Stimulated activated naive CD8-positive, alpha-beta T cell treated with anti-CD3 and anti-CD28 coated beads, Interleukin-15, Interleukin-2, amounts not matched to agents 100 U/mL and 50 U/mL, for 24 hours (primary cell): ENCODE data around the gene ATRNL1.
"Not testable (repeated sequence)": the region's sequence is repeated elsewhere in the genome, so short reads cannot be mapped to it uniquely, and the experiment has no call there.

Source experiments
- ATAC-seq: fragments of 150-1000 bp; cut with Tn5 transposase; one replicate; pipeline ENCODE4 v1.10.0; 2021
- DNase-seq: peaks from one replicate; pipeline ENCODE4 v3.0.0; 2021

ATRNL1 gene

GRCh38 chr10:115758488-115758887 is 665.3 kb downstream of the ATRNL1 start:
- not testable (repeated sequence) for DNase-seq

GRCh38 chr10:115760131-115760530 is 667.0 kb downstream of the ATRNL1 start:
- DNase-seq (no peak), ATAC-seq (no peak)

More at GRCh38 chr10:115758488-115758887, 665.3 kb downstream of the ATRNL1 start:
- ATAC-seq: not testable (repeated sequence)

GRCh38 chr10:115761166-115761565 is 668.0 kb downstream of the ATRNL1 start:
- ATAC-seq (no peak), DNase-seq (no peak)

GRCh38 chr10:115762029-115762428 is 668.9 kb downstream of the ATRNL1 start:
- no peak for DNase-seq
- ATAC-seq: no peak

GRCh38 chr10:115771755-115772154 is 678.6 kb downstream of the ATRNL1 start:
- ATAC-seq (no peak), DNase-seq (no peak)

DNA sequence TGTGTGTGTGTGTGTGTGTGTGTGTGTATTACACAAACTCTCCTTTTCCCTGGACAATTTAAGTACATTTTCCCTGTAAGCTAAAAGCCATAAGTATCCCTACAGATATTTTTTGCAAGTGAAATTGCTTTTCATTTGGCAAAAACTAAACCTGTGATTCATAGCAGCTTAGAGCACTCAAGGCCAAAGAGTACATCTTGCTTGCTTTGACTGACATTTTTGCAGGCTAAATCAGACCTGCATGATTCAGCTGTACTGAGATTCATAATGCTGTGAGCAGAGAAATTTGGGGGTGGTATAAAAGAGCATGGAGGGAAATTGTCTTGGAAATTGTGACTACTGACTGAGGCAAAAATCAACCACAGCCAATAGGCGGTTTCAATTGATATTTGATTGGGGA is 679.4 kb downstream of the ATRNL1 start:
- ATAC-seq: no peak

DNA sequence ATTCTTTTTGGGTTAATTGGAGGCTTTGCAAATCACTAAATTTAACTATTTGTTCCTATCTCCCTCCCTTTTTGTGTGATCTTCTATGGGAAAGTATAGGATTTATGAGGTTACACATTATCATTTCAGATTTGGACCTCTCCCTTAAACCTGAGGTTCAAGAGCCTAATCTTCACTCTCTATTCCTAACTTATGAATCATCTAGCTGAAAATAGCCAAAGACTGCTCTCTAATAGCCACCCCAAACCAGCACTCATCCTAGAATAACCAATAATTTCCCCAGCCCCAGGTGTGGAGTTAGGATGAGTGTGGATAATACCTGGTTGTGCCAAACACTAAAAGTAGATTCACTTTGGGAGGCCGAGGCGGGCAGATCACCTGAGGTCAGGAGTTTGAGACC is 680.7 kb downstream of the ATRNL1 start:
- ATAC-seq (no peak), DNase-seq (no peak)

More for the DNA sequence above, 679.4 kb downstream of the ATRNL1 start:
- DNase-seq: no peak

DNA sequence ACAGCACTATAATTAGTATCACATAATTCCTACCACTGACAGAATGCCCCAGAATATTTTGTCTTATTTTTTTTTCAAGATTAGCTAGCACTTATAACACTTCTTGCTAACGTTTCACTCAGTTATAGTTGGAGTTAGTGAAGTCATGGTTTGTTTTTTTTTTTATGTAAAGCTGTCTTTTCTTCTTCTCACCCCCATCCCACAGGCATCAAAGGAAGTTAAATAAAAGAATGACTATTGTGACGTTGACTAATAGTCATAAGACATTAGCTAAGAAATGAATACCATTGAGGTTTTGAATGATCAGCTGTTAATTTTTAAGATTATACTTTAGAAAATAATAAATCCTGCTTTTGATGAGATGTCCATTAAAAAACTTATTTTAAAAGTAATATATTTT is 681.6 kb downstream of the ATRNL1 start:
- DNase-seq (no peak), ATAC-seq (no peak)

GRCh38 chr10:115777646-115778045 is 684.5 kb downstream of the ATRNL1 start:
- no peak for DNase-seq
- ATAC-seq: no peak

DNA sequence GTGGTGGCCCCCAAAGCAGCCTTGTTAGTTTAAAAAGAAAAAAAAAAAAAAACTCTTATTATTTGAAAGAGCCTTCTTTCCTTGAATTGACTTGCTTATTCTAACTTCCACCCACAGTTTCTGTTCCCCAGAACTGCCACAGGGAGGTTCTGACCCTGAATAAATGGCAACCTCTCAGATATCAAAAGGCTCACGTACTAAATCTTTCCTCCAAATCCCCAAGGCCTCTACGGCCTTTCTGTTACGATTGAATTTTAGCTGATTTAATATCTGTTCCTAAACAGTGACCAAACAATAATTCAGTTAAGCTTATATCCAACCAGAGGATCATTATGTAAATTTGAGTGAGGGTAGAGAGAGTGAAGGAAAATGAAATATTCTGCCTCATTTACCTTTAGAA is 697.1 kb downstream of the ATRNL1 start:
- ATAC-seq (no peak), DNase-seq (no peak)

DNA sequence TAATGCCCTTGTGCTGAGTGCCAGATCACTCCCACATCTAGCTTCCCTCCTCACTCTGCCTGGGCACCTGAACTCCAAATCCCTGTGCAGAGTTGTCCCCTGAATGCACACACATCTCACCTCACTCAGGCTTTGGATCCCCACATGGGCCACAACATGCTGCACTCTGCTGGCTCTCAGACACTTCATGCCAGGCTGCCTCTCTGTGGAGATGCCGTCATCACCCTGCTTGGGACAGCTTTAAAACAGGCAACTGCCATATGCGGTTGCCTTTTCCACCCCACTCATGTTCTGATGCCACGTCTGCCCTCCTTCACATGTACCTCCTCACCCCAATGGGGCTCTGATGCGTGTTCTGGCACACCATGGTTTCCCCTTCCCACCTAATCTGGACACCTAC is 702.8 kb downstream of the ATRNL1 start:
- no peak for ATAC-seq

GRCh38 chr10:115801457-115801856 is 708.3 kb downstream of the ATRNL1 start:
- DNase-seq (no peak), ATAC-seq (no peak)

More for the DNA sequence above, 702.8 kb downstream of the ATRNL1 start:
- no peak for DNase-seq

DNA sequence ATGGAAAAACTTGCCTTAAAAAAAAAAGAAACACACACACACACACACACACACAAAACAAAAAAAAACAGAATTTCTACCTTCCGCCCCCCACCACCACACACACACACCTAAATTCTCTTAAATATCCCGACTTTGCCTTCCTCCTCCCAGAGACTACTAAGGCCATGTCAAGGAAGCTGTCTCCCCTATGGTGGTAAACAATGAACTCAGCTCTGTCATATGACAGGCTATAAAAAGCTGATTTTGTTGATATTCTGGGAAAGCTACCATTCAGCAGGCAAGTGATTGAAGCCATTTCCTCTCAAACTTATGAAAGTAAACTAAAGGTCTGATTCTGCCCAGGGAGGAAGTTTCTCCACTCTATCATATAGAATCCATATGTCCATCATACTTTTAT is 708.8 kb downstream of the ATRNL1 start:
- DNase-seq (no peak), ATAC-seq (no peak)

- DNase-seq (no peak), ATAC-seq (no peak)
Observed at GRCh38 chr10:115802911-115803310, 709.7 kb downstream of the ATRNL1 start.

DNA sequence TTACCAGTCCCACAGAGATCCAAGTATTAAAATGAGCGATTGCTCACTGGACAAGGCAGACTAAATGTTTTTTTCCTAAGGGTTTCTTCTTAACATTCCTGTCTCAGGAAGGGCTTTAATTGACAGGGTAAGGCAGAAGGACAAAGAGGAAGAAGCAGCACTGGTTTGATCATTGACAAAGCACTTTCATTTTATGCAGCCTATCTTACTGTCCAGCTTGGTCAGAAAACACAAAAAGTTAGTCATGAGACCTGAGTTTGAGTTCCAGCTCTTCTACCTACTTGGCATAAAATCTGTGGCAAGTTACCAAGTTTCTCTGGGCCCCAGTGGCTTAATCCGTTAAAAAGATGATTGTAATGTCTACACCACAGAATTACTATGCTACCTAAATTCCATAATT is 721.4 kb downstream of the ATRNL1 start:
- no peak for ATAC-seq
- no peak for DNase-seq

- no peak for DNase-seq
Observed at GRCh38 chr10:115818012-115818411, 724.8 kb downstream of the ATRNL1 start.

GRCh38 chr10:115826396-115826795 is 733.2 kb downstream of the ATRNL1 start:
- ATAC-seq (no peak), DNase-seq (no peak)

More at GRCh38 chr10:115818012-115818411, 724.8 kb downstream of the ATRNL1 start:
- ATAC-seq: no peak

DNA sequence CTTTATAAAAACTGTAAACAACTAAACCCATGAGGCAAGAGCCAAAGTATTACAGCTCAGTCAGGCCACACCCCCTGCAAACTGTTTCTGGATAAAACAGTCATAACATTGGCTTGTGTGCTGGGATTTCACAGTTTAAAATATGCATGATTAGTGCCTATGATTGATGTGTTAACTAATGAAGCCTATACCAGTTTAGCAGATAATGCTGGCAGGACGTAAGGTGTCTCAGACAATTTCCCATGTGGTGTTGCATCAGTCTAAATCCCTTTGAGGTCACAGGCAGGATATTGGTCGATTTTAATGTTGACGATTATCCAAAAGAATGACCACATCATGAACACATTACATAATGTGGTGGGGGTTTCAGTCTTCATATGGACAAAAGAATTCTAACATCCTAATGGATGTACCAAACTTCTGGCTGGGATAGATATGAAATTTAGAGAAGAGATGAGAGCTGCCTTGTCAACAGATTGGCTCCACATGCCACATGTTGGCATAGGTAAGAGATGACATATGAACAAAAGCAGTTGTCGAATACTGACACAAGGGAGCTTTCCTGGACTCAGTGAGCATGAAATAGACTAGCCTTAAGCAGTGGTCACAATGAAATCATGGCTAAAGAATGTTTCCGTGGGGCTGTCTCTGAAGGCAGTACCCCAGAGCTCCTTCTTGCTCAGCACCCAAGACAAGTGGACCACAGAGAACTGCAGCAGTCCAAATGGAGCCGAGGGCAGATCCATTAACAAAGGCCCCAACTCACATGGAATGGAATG is 734.3 kb downstream of the ATRNL1 start:
- DNase-seq (no peak), ATAC-seq (no peak)

DNA sequence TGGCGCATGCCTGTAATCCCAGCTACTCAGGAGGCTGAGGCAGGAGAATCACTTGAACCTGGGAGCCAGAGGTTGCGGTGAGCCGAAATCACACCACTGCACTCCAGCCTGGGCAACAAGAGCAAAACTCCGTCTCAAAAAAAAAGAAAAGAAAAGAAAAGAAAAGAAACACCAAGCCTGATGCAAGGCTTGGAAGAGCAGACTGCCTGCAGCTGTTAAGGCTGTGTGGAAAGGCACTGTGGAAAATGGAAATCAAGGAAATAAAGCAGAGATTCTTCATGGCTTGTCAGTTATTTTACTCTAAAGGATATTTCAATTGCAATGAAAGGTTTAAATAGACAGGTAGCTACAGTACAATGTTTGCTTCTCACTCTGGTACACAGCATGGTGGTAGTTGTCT is 735.0 kb downstream of the ATRNL1 start:
- not testable (repeated sequence) for DNase-seq, ATAC-seq

GRCh38 chr10:115829521-115830205 is 736.5 kb downstream of the ATRNL1 start:
- no peak for ATAC-seq
- no peak for DNase-seq

DNA sequence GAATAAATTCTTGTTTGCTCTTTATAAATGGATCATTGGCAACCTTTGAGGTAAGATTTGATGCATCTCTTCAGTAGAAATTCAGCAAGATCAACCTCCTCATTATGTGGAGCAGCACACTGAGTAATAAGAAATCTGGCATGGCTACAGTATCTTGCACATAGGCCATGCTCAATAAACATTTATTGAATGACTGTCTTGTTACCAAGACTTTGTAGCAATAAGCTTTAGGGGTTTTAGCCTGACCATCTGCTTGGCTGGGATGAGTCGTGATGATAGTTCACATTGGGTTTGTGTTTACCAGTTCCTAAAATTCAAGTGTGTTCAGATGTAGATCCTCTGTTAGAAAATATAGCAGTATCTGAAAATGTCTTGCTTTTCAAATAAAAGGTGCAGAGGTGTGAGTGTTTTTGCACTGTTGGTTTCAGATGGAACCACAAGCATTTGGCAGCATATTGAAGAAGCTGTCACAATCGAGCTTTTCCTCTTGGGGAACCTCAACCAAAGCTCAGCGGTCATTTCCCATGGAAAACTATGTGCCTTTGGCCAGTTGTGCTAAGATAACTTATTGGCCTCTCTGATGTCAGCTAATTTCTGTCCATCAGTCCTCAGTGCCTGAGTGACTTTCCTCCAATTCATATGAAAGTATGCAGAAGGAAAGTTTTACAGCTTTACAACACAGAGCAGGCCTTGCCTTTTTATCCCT is 737.3 kb downstream of the ATRNL1 start:
- no peak for DNase-seq

GRCh38 chr10:115831016-115831415 is 737.9 kb downstream of the ATRNL1 start:
- no peak for DNase-seq
- no peak for ATAC-seq

More for the DNA sequence above, 737.3 kb downstream of the ATRNL1 start:
- ATAC-seq: no peak

DNA sequence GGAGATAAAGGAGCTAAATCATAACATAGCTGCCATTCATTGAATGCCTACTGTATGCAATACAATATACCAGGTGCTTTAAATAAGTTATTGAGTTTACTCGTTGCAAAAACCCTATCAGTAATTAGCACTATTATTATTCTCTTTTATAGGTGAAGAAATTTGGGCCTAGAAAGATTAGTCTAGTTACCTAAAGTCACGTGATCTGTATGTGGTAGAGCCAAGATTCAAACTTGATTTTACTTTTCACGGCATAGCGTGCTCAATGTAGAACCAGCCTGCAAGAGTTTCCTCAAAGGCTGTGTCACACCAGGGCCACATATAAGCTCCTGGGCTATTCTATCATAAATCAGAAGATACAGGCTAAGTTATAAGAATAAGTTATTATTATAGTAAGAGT is 740.0 kb downstream of the ATRNL1 start:
- ATAC-seq (no peak), DNase-seq (no peak)
